DLD1 (cell line): ENCODE data around the gene SPACA6.
"Not testable (repeated sequence)": the region's sequence is repeated elsewhere in the genome, so short reads cannot be mapped to it uniquely, and the experiment has no call there.

Experiments used
- in situ Hi-C: cut with HindIII; loops from 2 replicates; pipeline ENCODE4 v1.10.0; 2017; ENCODE audit warnings: low sequenced_read_pairs

Gene SPACA6

GRCh38 chr19:51693260-51693659 is at the start of gene SPACA6:
Gene SPACA6, plus strand, starts transcription at chr19:51693330. Its CDS starts 197 bp downstream, at chr19:51693527.
- in situ Hi-C loops = no loop called here

GRCh38 chr19:51644636-51645271 is 48.4 kb upstream of the SPACA6 start:
- in situ Hi-C loops = no loop called here

- in situ Hi-C loops = not testable (repeated sequence)
Measured at GRCh38 chr19:51646730-51647129, 46.4 kb upstream of the SPACA6 start, which contains the start of gene SIGLEC14. Gene SIGLEC14, minus strand, starts transcription at chr19:51646825. Its CDS starts 66 bp downstream, at chr19:51646759.

GRCh38 chr19:51647318-51647717 is 45.8 kb upstream of the SPACA6 start:
- in situ Hi-C loops = no loop called here

GRCh38 chr19:51651216-51651846 is 41.8 kb upstream of the SPACA6 start:
- in situ Hi-C loops = no loop called here

- in situ Hi-C loops = no loop called here
Measured at GRCh38 chr19:51652266-51652665, 40.9 kb upstream of the SPACA6 start.

- in situ Hi-C loops = no loop called here
Measured at GRCh38 chr19:51653162-51653561, 40.0 kb upstream of the SPACA6 start.

GRCh38 chr19:51654783-51655182 is 38.3 kb upstream of the SPACA6 start:
- in situ Hi-C loops = no loop called here

GRCh38 chr19:51660975-51661600 is 32.0 kb upstream of the SPACA6 start:
- in situ Hi-C loops = no loop called here

GRCh38 chr19:51663650-51664049 is 29.5 kb upstream of the SPACA6 start:
- in situ Hi-C loops = no loop called here

- in situ Hi-C loops = no loop called here
Measured at GRCh38 chr19:51664131-51664530, 29.0 kb upstream of the SPACA6 start.

- in situ Hi-C loops = no loop called here
Measured at GRCh38 chr19:51664997-51665396, 28.1 kb upstream of the SPACA6 start.

- in situ Hi-C loops = no loop called here
Measured at GRCh38 chr19:51668216-51668615, 24.9 kb upstream of the SPACA6 start.

GRCh38 chr19:51675911-51676565 is 17.1 kb upstream of the SPACA6 start:
- in situ Hi-C loops = not testable (repeated sequence)

GRCh38 chr19:51676566-51677083 is 16.5 kb upstream of the SPACA6 start:
- in situ Hi-C loops = no loop called here

GRCh38 chr19:51680474-51680873 is 12.7 kb upstream of the SPACA6 start:
- in situ Hi-C loops = no loop called here

- in situ Hi-C loops = no loop called here
Measured at GRCh38 chr19:51681286-51681941, 11.7 kb upstream of the SPACA6 start.

GRCh38 chr19:51686171-51686570 is 7.0 kb upstream of the SPACA6 start:
- in situ Hi-C loops = no loop called here

GRCh38 chr19:51687791-51688670 is 5.1 kb upstream of the SPACA6 start:
- in situ Hi-C loops = no loop called here
